HepG2 (cell line): ENCODE data around the gene KAZALD1. TPM values are rescaled to one million over a fixed set of nuclear protein-coding genes. Genes with fewer than 3 reads are reported as not detected.

Experiments
- ATAC-seq: fragments of 200-7000 bp; cut with Tn5 transposase; 3 replicates; pipeline ENCODE4 v1.9.1; 2020; ENCODE audit warnings: mild to moderate bottlenecking, moderate library complexity
- BruUV-seq: library from RNA; stranded (reverse); fragments of 400-500 nt; replicated peaks from 2 replicates; lab custom pipeline; 2021; lab: Mats Ljungman, UMichigan
- CTCF ChIA-PET: fragments of 300-600 bp; formaldehyde crosslinking; extraction: SDS; loops from one replicate; lab custom pipeline; 2021; ENCODE audit warnings: low total read pairs, inconsistent platforms, low intra/inter-chr PET ratio; lab: Yijun Ruan, JAX
- POLR2A ChIA-PET: fragments of 350-600 bp; sonication (Branson Sonifier 250); formaldehyde crosslinking; loops from one replicate; lab custom pipeline; 2020; ENCODE audit warnings: antibody characterized with exemption, inconsistent platforms; lab: Yijun Ruan, JAX
- DNase-seq: peaks from one replicate; pipeline ENCODE4 v3.0.0-alpha.2; 2015; ENCODE audit warnings: low spot score
- FAIRE-seq: peaks from 3 replicates; lab custom pipeline; 2011; peaks lifted over from hg19 to GRCh38; lab: Jason Lieb, UNC
- H2AFZ ChIP-seq: one replicate; pipeline ENCODE4 v1.6.1; 2011; ENCODE audit warnings: low read length, inconsistent platforms
- H3K27ac ChIP-seq: fragments of 300-600 bp; 3 replicates; pipeline ENCODE4 v1.8.0; 2011; ENCODE audit warnings: mixed run types, mild to moderate bottlenecking, mixed read lengths, low read length, inconsistent platforms; ENCODE audit not compliant: insufficient read depth; ENCODE audit errors: extremely low read length
- H3K27me3 ChIP-seq, 2 experiments: fragments of 200-600 bp in 1 of 2; 2 replicates in 1 of 2; 3 replicates in 1 of 2; pipeline versions ENCODE4 v1.6.0 to v1.8.0; 2011; ENCODE audit warnings: low read length in 2 of 2, mild to moderate bottlenecking in 2 of 2, moderate library complexity in 2 of 2, inconsistent platforms in 1 of 2; ENCODE audit not compliant: insufficient read depth in 2 of 2, control insufficient read depth in 1 of 2
- H3K36me3 ChIP-seq, 2 experiments: fragments of 200-600 bp in 1 of 2; replicated peaks in 1 of 2; 2 replicates in 1 of 2; 3 replicates in 1 of 2; pipeline versions ENCODE4 v1.5.1 to v1.8.0; 2011; ENCODE audit warnings: low read length in 2 of 2, inconsistent platforms in 1 of 2; ENCODE audit not compliant: insufficient read depth in 2 of 2, control insufficient read depth in 1 of 2
- H3K4me1 ChIP-seq: 2 replicates; pipeline ENCODE4 v1.5.1; 2012; ENCODE audit warnings: low read length, inconsistent platforms; ENCODE audit not compliant: insufficient read depth
- H3K4me2 ChIP-seq: 2 replicates; pipeline ENCODE4 v1.6.0; 2011; ENCODE audit warnings: low read depth, low read length, inconsistent platforms
- H3K4me3 ChIP-seq, 3 experiments: fragments of 200-600 bp in 1 of 3; sonication (generic), shearing (Covaris generic) in 1 of 3; replicated peaks in 1 of 3; 2 replicates each; pipeline ENCODE4 v1.5.1; 2011 to 2016; ENCODE audit warnings: low read length in 3 of 3, inconsistent platforms in 2 of 3, low read depth in 2 of 3, mild to moderate bottlenecking in 2 of 3, control low read depth in 1 of 3, mixed read lengths in 1 of 3; ENCODE audit not compliant: insufficient read depth in 1 of 3
- H3K79me2 ChIP-seq: one replicate; pipeline ENCODE4 v1.6.1; 2011; ENCODE audit warnings: low read length, inconsistent platforms; ENCODE audit not compliant: insufficient read depth
- H3K9ac ChIP-seq: 2 replicates; pipeline ENCODE4 v1.6.0; 2011; ENCODE audit warnings: mild to moderate bottlenecking, low read depth, low read length, inconsistent platforms; ENCODE audit not compliant: insufficient read depth
- H3K9me3 ChIP-seq: 2 replicates; pipeline ENCODE4 v1.5.1; 2012; ENCODE audit warnings: mild to moderate bottlenecking, low read length
- H4K20me1 ChIP-seq: 2 replicates; pipeline ENCODE4 v1.6.0; 2011; ENCODE audit warnings: inconsistent platforms, mild to moderate bottlenecking, low read length, moderate library complexity; ENCODE audit not compliant: insufficient read depth
- FOXK2 ChIP-seq: fragments of 450-650 bp; IDR thresholded peaks from 2 replicates; pipeline ENCODE4 v1.6.1; 2016
- GMEB1 ChIP-seq: sonication (generic); formaldehyde crosslinking; IDR thresholded peaks from 2 replicates; pipeline ENCODE4 v1.5.1; 2020; ENCODE audit warnings: missing genetic modification reagents, mild to moderate bottlenecking, borderline replicate concordance
- HMG20B ChIP-seq: conservative IDR thresholded peaks from 2 replicates; pipeline ENCODE4 v1.6.1; 2016; ENCODE audit warnings: missing genetic modification reagents, missing compliant biosample characterization
- ISX ChIP-seq: sonication (generic); formaldehyde crosslinking; conservative IDR thresholded peaks from 2 replicates; pipeline ENCODE4 v1.5.0; 2020; ENCODE audit warnings: missing genetic modification reagents
- MEF2D ChIP-seq: sonication (generic); formaldehyde crosslinking; IDR thresholded peaks from 2 replicates; pipeline ENCODE4 v1.5.1; 2020; ENCODE audit warnings: mild to moderate bottlenecking, missing genetic modification reagents
- POLR2G ChIP-seq: fragments of 200-400 bp; formaldehyde crosslinking; IDR thresholded peaks from 2 replicates; pipeline ENCODE4 v1.6.1; 2018; ENCODE audit warnings: mild to moderate bottlenecking, low read depth, low read length, moderate library complexity
- TBP ChIP-seq: sonication (generic); formaldehyde crosslinking; IDR thresholded peaks from 2 replicates; pipeline ENCODE4 v1.5.0; 2020; ENCODE audit warnings: missing genetic modification reagents
- TOE1 ChIP-seq: sonication (generic); formaldehyde crosslinking; IDR thresholded peaks from 2 replicates; pipeline ENCODE4 v1.4.0; 2020; ENCODE audit warnings: mild to moderate bottlenecking, missing genetic modification reagents
- ZBTB3 ChIP-seq: sonication (generic); formaldehyde crosslinking; IDR thresholded peaks from 2 replicates; pipeline ENCODE4 v1.4.0; 2020; ENCODE audit warnings: low read depth, mild to moderate bottlenecking, moderate library complexity, missing genetic modification reagents, borderline replicate concordance
- ZNF501 ChIP-seq: sonication (generic); formaldehyde crosslinking; IDR thresholded peaks from 2 replicates; pipeline ENCODE4 v1.5.1; 2020; ENCODE audit warnings: mild to moderate bottlenecking, moderate library complexity, missing genetic modification reagents
- ZNF709 ChIP-seq: sonication (generic); formaldehyde crosslinking; IDR thresholded peaks from 2 replicates; pipeline ENCODE4 v1.5.0; 2020; ENCODE audit warnings: mild to moderate bottlenecking, missing genetic modification reagents
- WGBS: methylation state at CpG from one replicate; pipeline ENCODE4 v1.1.6; 2017; ENCODE audit warnings: low lambda C conversion rate; 5-methylcytosine and 5-hydroxymethylcytosine counted together
- in situ Hi-C: cut with HindIII; loops from 2 replicates; pipeline ENCODE4 v1.10.0; 2017; ENCODE audit warnings: low pct_unique_long_range_greater_than_20kb; ENCODE audit not compliant: extremely low pct_ligation_motif_present
- intact Hi-C: fragments of 100-400 bp; cut with micrococcal nuclease; formaldehyde crosslinking; loops from one replicate; pipeline ENCODE4 v1.10.0; 2022; ENCODE audit not compliant: unreplicated experiment
- polyA plus RNA-seq, 8 experiments: library from polyadenylated mRNA; depleted of rRNA in 3 of 8; stranded (reverse) in 7 of 8; unstranded in 1 of 8; fragments of >200 nt; fragmentation: Illumina TruSeq in 4 of 8; extraction: Trizol in 4 of 8; gene quantifications; 2 replicates each; pipeline versions ENCODE4 v1.2.1 to v1.2.3, GENCODE V29; 2011 to 2016; ENCODE audit warnings: low read depth in 4 of 8, missing spikeins in 1 of 8, mixed read lengths in 1 of 8; ENCODE audit not compliant: insufficient read depth in 1 of 8
- total RNA-seq, 5 experiments: library from RNA; depleted of rRNA; stranded (reverse); fragments of >200 nt; fragmentation: Illumina TruSeq; extraction: Trizol; gene quantifications; 2 replicates each; pipeline ENCODE4 v1.2.3, GENCODE V29; 2016; ENCODE audit warnings: low read depth in 1 of 5
- TF ChIP-seq, protein P1 (sequence below): sonication (generic); formaldehyde crosslinking; IDR thresholded peaks from 2 replicates; pipeline ENCODE4 v1.8.0; 2022; ENCODE audit warnings: missing genetic modification reagents, mild to moderate bottlenecking, inconsistent platforms, borderline replicate concordance

Gene KAZALD1
- total and polyA plus RNA-seq, 2 of the 13 experiments (the other 11 are each of a cell fraction or from before 2014, with no cell fraction given) = 16.7 to 27.7 TPM

DNA sequence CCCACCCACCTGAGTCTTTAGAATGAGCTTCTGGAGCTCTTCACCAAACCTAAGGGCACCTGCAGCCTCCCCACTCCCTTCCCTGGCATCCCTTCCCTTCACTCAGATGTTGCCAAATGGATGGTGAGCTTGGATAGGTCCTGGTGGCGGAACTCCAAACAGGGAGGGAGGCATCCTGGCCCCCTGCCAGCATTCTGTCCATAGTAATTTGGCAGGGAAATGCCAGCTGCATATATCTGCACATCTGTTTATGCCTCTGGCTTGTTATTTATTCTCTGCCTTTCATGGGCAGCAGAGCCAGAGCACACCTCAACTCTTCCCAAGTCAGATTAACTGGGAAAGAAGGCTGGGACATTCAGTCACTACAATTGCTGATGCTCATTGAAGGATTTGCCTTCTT is 18.1 kb downstream of the KAZALD1 start:
- FAIRE-seq = no peak
- H3K4me2 ChIP-seq = no peak overlapping the region
- POLR2A ChIA-PET = no interaction called here

More for the DNA sequence above, 18.1 kb downstream of the KAZALD1 start:
- Histone ChIP-seq H3K27ac (no peak overlapping the region), H2AFZ (no peak overlapping the region), H3K9me3 (no peaks in the 10 kb centered on the region), H3K4me1 (no peaks in the 10 kb centered on the region), H3K4me3 (no peak overlapping the region), H3K9ac (no peak overlapping the region)
- DNase-seq (no peak), ATAC-seq (no peak)
- CTCF ChIA-PET = no interaction called here
- in situ Hi-C loops = no loop called here
- TF ChIP-seq TOE1 (CRISPR knock-in tag) (no peak), ISX (CRISPR knock-in tag) (no peak), ZNF501 (no peak), ZNF709 (CRISPR knock-in tag) (no peak), MEF2D (CRISPR knock-in tag) (no peak), TBP (no peak), ZBTB3 (CRISPR knock-in tag) (no peak), GMEB1 (CRISPR knock-in tag) (no peak), POLR2G (no peak), FOXK2 (no peak), HMG20B (CRISPR knock-in tag) (no peak)
- TF ChIP-seq, protein P1, sequence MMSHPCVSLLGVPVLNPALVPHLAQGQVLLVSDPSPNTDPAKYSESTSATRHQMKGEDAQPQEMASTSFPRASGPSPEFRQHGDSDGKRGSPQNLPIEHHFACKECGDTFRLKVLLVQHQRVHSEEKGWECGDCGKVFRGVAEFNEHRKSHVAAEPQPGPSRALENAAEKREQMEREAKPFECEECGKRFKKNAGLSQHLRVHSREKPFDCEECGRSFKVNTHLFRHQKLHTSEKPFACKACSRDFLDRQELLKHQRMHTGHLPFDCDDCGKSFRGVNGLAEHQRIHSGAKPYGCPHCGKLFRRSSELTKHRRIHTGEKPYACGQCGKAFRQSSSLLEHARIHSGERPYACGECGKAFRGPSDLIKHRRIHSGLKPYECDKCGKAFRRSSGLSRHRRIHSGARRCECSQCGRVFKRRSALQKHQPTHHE (CRISPR knock-in tag) = no peak
- TF ChIP-seq, all 625 proteins: peak for 0
- 62% methylated on average over 1 of the region's 1 CpG for WGBS
- Histone ChIP-seq H3K36me3 (no peaks in the 10 kb centered on the region), H3K27me3 (peaks cover 8 to 39% of the 10 kb centered on the region in 2 experiments; a peak in 4 of 5 replicates), H4K20me1 (no peaks in the 10 kb centered on the region), H3K79me2 (no peaks in the 10 kb centered on the region)
- intact Hi-C loops = no loop called here
- BruUV-seq = no TSS peak
